Hepatocyte (in vitro differentiated cells): ENCODE data around the gene DNMT1.

Source experiments
- EZH2 ChIP-seq: fragments of 200-600 bp; sonication (generic); IDR thresholded peaks from 2 replicates; pipeline ENCODE4 v1.6.1; 2016; ENCODE audit warnings: antibody characterized with exemption, mild to moderate bottlenecking, borderline replicate concordance
- EZH2phosphoT487 ChIP-seq: fragments of 200-600 bp; sonication (generic); IDR thresholded peaks from one replicate; pipeline ENCODE4 v1.6.1; 2018; ENCODE audit warnings: antibody characterized with exemption, mild to moderate bottlenecking, low read depth, moderate library complexity; ENCODE audit not compliant: unreplicated experiment, severe bottlenecking
- TF ChIP-seq, protein P1 (sequence below): fragments of 200-600 bp; sonication (generic); IDR thresholded peaks from 2 replicates; pipeline ENCODE4 v1.5.1; 2016; ENCODE audit warnings: antibody characterized with exemption, mild to moderate bottlenecking; ENCODE audit not compliant: poor library complexity

GRCh38 chr19:10220695-10221094 lies 25.9 kb upstream of the DNMT1 start:
- TF ChIP-seq, protein P1, sequence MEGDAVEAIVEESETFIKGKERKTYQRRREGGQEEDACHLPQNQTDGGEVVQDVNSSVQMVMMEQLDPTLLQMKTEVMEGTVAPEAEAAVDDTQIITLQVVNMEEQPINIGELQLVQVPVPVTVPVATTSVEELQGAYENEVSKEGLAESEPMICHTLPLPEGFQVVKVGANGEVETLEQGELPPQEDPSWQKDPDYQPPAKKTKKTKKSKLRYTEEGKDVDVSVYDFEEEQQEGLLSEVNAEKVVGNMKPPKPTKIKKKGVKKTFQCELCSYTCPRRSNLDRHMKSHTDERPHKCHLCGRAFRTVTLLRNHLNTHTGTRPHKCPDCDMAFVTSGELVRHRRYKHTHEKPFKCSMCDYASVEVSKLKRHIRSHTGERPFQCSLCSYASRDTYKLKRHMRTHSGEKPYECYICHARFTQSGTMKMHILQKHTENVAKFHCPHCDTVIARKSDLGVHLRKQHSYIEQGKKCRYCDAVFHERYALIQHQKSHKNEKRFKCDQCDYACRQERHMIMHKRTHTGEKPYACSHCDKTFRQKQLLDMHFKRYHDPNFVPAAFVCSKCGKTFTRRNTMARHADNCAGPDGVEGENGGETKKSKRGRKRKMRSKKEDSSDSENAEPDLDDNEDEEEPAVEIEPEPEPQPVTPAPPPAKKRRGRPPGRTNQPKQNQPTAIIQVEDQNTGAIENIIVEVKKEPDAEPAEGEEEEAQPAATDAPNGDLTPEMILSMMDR: no peak
- TF ChIP-seq EZH2: no peak
- TF ChIP-seq EZH2phosphoT487: no peak
